H9 (cell line): Measurements from ENCODE around the gene TTC7B. TPM values are rescaled to one million over a fixed set of nuclear protein-coding genes. Genes with fewer than 3 reads are reported as not detected.
A peak's percentile ranks its signal among the peaks of the same experiment; 100 is the strongest.

ENCODE experiments used
- DNase-seq: peaks from one replicate; pipeline ENCODE4 v3.0.0-alpha.2; 2017
- H2AFZ ChIP-seq: one replicate; pipeline ENCODE4 v1.6.1; 2013; ENCODE audit warnings: mild to moderate bottlenecking, low read length, control low read depth, moderate library complexity
- H2AK5ac ChIP-seq: 2 replicates; pipeline ENCODE4 v1.6.1; 2013; ENCODE audit warnings: low read length, control low read depth, mixed read lengths; ENCODE audit not compliant: insufficient read length
- H2BK120ac ChIP-seq: one replicate; pipeline ENCODE4 v1.6.1; 2013; ENCODE audit warnings: low read depth, mild to moderate bottlenecking, low read length, control low read depth, inconsistent platforms; ENCODE audit not compliant: poor library complexity, severe bottlenecking
- H2BK12ac ChIP-seq: 2 replicates; pipeline ENCODE4 v1.6.1; 2013; ENCODE audit warnings: low read length, control low read depth, mixed read lengths, low read depth; ENCODE audit not compliant: insufficient read length
- H2BK15ac ChIP-seq: 2 replicates; pipeline ENCODE4 v1.6.1; 2013; ENCODE audit warnings: low read depth, low read length, control low read depth
- H2BK20ac ChIP-seq: one replicate; pipeline ENCODE4 v1.6.1; 2013; ENCODE audit warnings: low read depth, mild to moderate bottlenecking, low read length, control low read depth, inconsistent platforms; ENCODE audit not compliant: poor library complexity, severe bottlenecking
- H2BK5ac ChIP-seq: 2 replicates; pipeline ENCODE4 v1.6.1; 2013; ENCODE audit warnings: low read length, control low read depth, mixed read lengths; ENCODE audit not compliant: insufficient read length
- H3K14ac ChIP-seq: 2 replicates; pipeline ENCODE4 v1.6.1; 2013; ENCODE audit warnings: low read length, control low read depth; ENCODE audit not compliant: insufficient read depth
- H3K18ac ChIP-seq: 2 replicates; pipeline ENCODE4 v1.6.1; 2013; ENCODE audit warnings: low read depth, mild to moderate bottlenecking, mixed read lengths, low read length, control low read depth; ENCODE audit not compliant: insufficient read length
- H3K23ac ChIP-seq: 2 replicates; pipeline ENCODE4 v1.6.1; 2013; ENCODE audit warnings: low read length, control low read depth, mixed read lengths, low read depth; ENCODE audit not compliant: insufficient read length
- H3K23me2 ChIP-seq: 2 replicates; pipeline ENCODE4 v1.6.1; 2013; ENCODE audit warnings: low read depth, mild to moderate bottlenecking, mixed read lengths, low read length, control low read depth; ENCODE audit not compliant: insufficient read length, poor library complexity, severe bottlenecking
- H3K27ac ChIP-seq: 2 replicates; pipeline ENCODE4 v1.5.1; 2013; ENCODE audit warnings: low read length, control low read depth, mixed read lengths, low read depth; ENCODE audit not compliant: insufficient read length
- H3K27me3 ChIP-seq: 2 replicates; pipeline ENCODE4 v1.6.1; 2013; ENCODE audit warnings: low read length, control low read depth, inconsistent platforms; ENCODE audit not compliant: insufficient read depth
- H3K4ac ChIP-seq: 2 replicates; pipeline ENCODE4 v1.6.1; 2013; ENCODE audit warnings: low read depth, mild to moderate bottlenecking, control low read depth, inconsistent platforms, low read length, moderate library complexity
- H3K4me1 ChIP-seq: 2 replicates; pipeline ENCODE4 v1.6.1; 2013; ENCODE audit warnings: low read length, control low read depth, inconsistent platforms; ENCODE audit not compliant: insufficient read depth
- H3K4me2 ChIP-seq: 2 replicates; pipeline ENCODE4 v1.6.1; 2013; ENCODE audit warnings: low read length, control low read depth, mixed read lengths; ENCODE audit not compliant: insufficient read length, insufficient read depth
- H3K56ac ChIP-seq: 2 replicates; pipeline ENCODE4 v1.6.1; 2013; ENCODE audit warnings: low read depth, mild to moderate bottlenecking, mixed read lengths, low read length, control low read depth; ENCODE audit not compliant: insufficient read length
- H3K79me1 ChIP-seq: 2 replicates; pipeline ENCODE4 v1.6.1; 2013; ENCODE audit warnings: low read depth, mild to moderate bottlenecking, moderate library complexity, low read length, control low read depth, inconsistent platforms; ENCODE audit not compliant: insufficient read depth, poor library complexity, severe bottlenecking
- H3K79me2 ChIP-seq: 2 replicates; pipeline ENCODE4 v1.6.1; 2013; ENCODE audit warnings: low read length, control low read depth, inconsistent platforms; ENCODE audit not compliant: insufficient read depth
- H3K9ac ChIP-seq: 2 replicates; pipeline ENCODE4 v1.6.1; 2013; ENCODE audit warnings: low read length, control low read depth, mixed read lengths; ENCODE audit not compliant: insufficient read length; ENCODE audit errors: extremely low read depth
- H3K9me3 ChIP-seq: one replicate; pipeline ENCODE4 v1.6.1; 2013; ENCODE audit warnings: low read depth, low read length, inconsistent platforms; ENCODE audit not compliant: control insufficient read depth
- H3T11ph ChIP-seq: one replicate; pipeline ENCODE4 v1.6.1; 2013; ENCODE audit warnings: mild to moderate bottlenecking, low read length, control low read depth, inconsistent platforms
- H4K20me1 ChIP-seq: one replicate; pipeline ENCODE4 v1.6.1; 2013; ENCODE audit not compliant: control insufficient read depth, insufficient read length, insufficient read depth
- H4K5ac ChIP-seq: 2 replicates; pipeline ENCODE4 v1.6.1; 2013; ENCODE audit warnings: low read depth, mild to moderate bottlenecking, mixed read lengths, low read length, control low read depth; ENCODE audit not compliant: insufficient read length
- H4K8ac ChIP-seq: replicated peaks from 2 replicates; pipeline ENCODE4 v1.6.1; 2013; ENCODE audit warnings: low read length, control low read depth, mixed read lengths, low read depth; ENCODE audit not compliant: insufficient read length
- H4K91ac ChIP-seq: 2 replicates; pipeline ENCODE4 v1.6.1; 2013; ENCODE audit warnings: low read depth, mild to moderate bottlenecking, moderate library complexity, mixed read lengths, low read length, control low read depth; ENCODE audit not compliant: insufficient read length
- H3K27ac Mint-ChIP-seq, 3 experiments: 2 replicates in 2 of 3; 3 replicates in 1 of 3; pipeline ENCODE4 v1.8.0; 2020 to 2021; ENCODE audit warnings: mixed read lengths in 3 of 3, mild to moderate bottlenecking in 1 of 3, moderate library complexity in 1 of 3
- H3K27me3 Mint-ChIP-seq: 2 replicates; pipeline ENCODE4 v1.8.0; 2021; ENCODE audit warnings: low read depth, mild to moderate bottlenecking, moderate library complexity, mixed read lengths
- H3K36me3 Mint-ChIP-seq, 3 experiments: 2 replicates in 2 of 3; 3 replicates in 1 of 3; pipeline ENCODE4 v1.8.0; 2020 to 2021; ENCODE audit warnings: low read depth in 3 of 3, mixed read lengths in 3 of 3; ENCODE audit not compliant: insufficient read depth in 1 of 3
- H3K4me1 Mint-ChIP-seq, 2 experiments: 2 replicates each; pipeline ENCODE4 v1.8.0; 2020; ENCODE audit warnings: mixed read lengths in 2 of 2
- H3K4me3 Mint-ChIP-seq, 2 experiments: 2 replicates in 1 of 2; 3 replicates in 1 of 2; pipeline ENCODE4 v1.8.0; 2020 to 2021; ENCODE audit warnings: mild to moderate bottlenecking in 2 of 2, mixed read lengths in 2 of 2, moderate library complexity in 1 of 2
- H3K9me3 Mint-ChIP-seq, 2 experiments: 2 replicates in 1 of 2; 3 replicates in 1 of 2; pipeline ENCODE4 v1.8.0; 2020; ENCODE audit warnings: mild to moderate bottlenecking in 2 of 2, mixed read lengths in 2 of 2, moderate library complexity in 1 of 2
- WGBS: extraction: QIAGEN DNeasy Blood & Tissue Kit; methylation state at CpG from one replicate; pipeline ENCODE4 v1.1.7; 2013; ENCODE audit warnings: missing lambda C conversion rate, low lambda C conversion rate, mixed read lengths; ENCODE audit not compliant: insufficient read length; ENCODE audit errors: extremely low coverage; 5-methylcytosine and 5-hydroxymethylcytosine counted together
- total RNA-seq: library from RNA; stranded (reverse); gene quantifications from 2 replicates; pipeline ENCODE4 v1.2.1, GENCODE V29; 2021
- TF ChIP-seq, protein P1 (sequence below): fragments of 200-600 bp; sonication (generic); conservative IDR thresholded peaks from 3 replicates; pipeline ENCODE4 v1.8.0; 2021; ENCODE audit warnings: antibody characterized with exemption, mild to moderate bottlenecking

TTC7B gene
- total RNA-seq, 1 experiment from 2014 or later, result 33.7 TPM

DNA sequence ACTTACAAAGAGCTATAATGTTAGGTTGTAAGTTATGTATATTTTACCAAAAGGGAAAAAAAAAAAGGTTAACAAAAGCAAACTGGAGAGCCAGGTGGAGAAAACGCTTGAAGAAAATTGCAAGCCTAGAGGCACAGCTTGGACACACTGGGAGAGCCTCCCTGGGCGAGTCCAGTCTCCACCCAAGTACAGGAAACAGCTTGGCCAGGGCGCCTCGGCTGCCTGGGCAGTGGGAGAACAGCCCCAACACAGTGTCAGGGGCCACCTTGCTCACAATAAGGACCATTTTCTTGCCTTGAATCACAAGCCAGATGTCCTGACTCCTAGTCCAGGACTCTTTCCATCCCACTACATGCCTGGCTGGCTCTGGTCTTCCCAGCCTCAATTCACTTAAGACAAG lies 33.3 kb downstream of the TTC7B start:
- H3K4me1 Mint-ChIP-seq, result peaks cover 0 to 2% of the 10 kb centered on the region in 2 experiments; a peak in 2 of 4 replicates
- H2BK15ac ChIP-seq, result no peak overlapping the region
- H3K14ac ChIP-seq, result no peak overlapping the region
- no CpG with 5 or more reads among the region's 4 CpGs for WGBS
- no peak overlapping the region for H3K27ac ChIP-seq
- no peaks in the 10 kb centered on the region for H3K79me2 ChIP-seq
- no peaks in the 10 kb centered on the region for H3K27me3 ChIP-seq
- H3K79me1 ChIP-seq, result no peaks in the 10 kb centered on the region
- H3K23me2 ChIP-seq, result no peaks in the 10 kb centered on the region
- H3K56ac ChIP-seq, result no peak overlapping the region
- H3K9me3 Mint-ChIP-seq, result no peaks in the 10 kb centered on the region
- H4K8ac ChIP-seq, result no peak overlapping the region
- H3K27me3 Mint-ChIP-seq, result no peaks in the 10 kb centered on the region
- H3K4me3 Mint-ChIP-seq, result no peak overlapping the region
- peak; percentile 11 for DNase-seq
- H3T11ph ChIP-seq, result no peak overlapping the region
- H3K18ac ChIP-seq, result no peak overlapping the region
- no peak overlapping the region for H2BK12ac ChIP-seq
- H4K20me1 ChIP-seq, result no peaks in the 10 kb centered on the region
- no peaks in the 10 kb centered on the region for H3K4me1 ChIP-seq
- H3K9me3 ChIP-seq, result no peaks in the 10 kb centered on the region
- no peak overlapping the region for H3K23ac ChIP-seq
- no peak overlapping the region for H2BK20ac ChIP-seq
- H3K27ac Mint-ChIP-seq, result peak overlapping the region in 1 of 3 experiments; percentile 68; a peak in 1 of 7 replicates
- no peak overlapping the region for H2AFZ ChIP-seq
- TF ChIP-seq, protein P1, sequence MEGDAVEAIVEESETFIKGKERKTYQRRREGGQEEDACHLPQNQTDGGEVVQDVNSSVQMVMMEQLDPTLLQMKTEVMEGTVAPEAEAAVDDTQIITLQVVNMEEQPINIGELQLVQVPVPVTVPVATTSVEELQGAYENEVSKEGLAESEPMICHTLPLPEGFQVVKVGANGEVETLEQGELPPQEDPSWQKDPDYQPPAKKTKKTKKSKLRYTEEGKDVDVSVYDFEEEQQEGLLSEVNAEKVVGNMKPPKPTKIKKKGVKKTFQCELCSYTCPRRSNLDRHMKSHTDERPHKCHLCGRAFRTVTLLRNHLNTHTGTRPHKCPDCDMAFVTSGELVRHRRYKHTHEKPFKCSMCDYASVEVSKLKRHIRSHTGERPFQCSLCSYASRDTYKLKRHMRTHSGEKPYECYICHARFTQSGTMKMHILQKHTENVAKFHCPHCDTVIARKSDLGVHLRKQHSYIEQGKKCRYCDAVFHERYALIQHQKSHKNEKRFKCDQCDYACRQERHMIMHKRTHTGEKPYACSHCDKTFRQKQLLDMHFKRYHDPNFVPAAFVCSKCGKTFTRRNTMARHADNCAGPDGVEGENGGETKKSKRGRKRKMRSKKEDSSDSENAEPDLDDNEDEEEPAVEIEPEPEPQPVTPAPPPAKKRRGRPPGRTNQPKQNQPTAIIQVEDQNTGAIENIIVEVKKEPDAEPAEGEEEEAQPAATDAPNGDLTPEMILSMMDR, result no peak
- no peak overlapping the region for H2BK5ac ChIP-seq
- no peak overlapping the region for H2BK120ac ChIP-seq
- H3K9ac ChIP-seq, result no peak overlapping the region
- H3K4ac ChIP-seq, result no peak overlapping the region
- no peak overlapping the region for H3K4me2 ChIP-seq
- H2AK5ac ChIP-seq, result no peak overlapping the region
- no peak overlapping the region for H4K5ac ChIP-seq
- no peak overlapping the region for H4K91ac ChIP-seq
- peaks cover 1 to 14% (median 10%) of the 10 kb centered on the region in 3 experiments; a peak in 5 of 7 replicates for H3K36me3 Mint-ChIP-seq
